Mucosa of descending colon (tissue), 3 donors: ENCODE results near the gene HPRT1. TPM values are rescaled to one million over a fixed set of nuclear protein-coding genes. Genes with fewer than 3 reads are reported as not detected.

Experiments used
- ATAC-seq: fragments of 200-7000 bp; cut with Tn5 transposase; one replicate; pipeline ENCODE4 v1.9.1; 2020; ENCODE audit warnings: mild to moderate bottlenecking, moderate library complexity
- DNase-seq, 3 donors: peaks; one replicate each; pipeline ENCODE4 v3.0.0-alpha.2; 2020
- H3K36me3 ChIP-seq: fragments of 200-600 bp; one replicate; pipeline ENCODE4 v1.8.0; 2021; ENCODE audit warnings: low read depth, mild to moderate bottlenecking
- H3K4me1 ChIP-seq: fragments of 200-600 bp; one replicate; pipeline ENCODE4 v1.8.0; 2021; ENCODE audit warnings: low read depth, mild to moderate bottlenecking
- H3K4me3 ChIP-seq: fragments of 200-600 bp; one replicate; pipeline ENCODE4 v1.8.0; 2021; ENCODE audit warnings: mild to moderate bottlenecking
- H3K9me3 ChIP-seq: fragments of 200-600 bp; one replicate; pipeline ENCODE4 v1.8.0; 2021; ENCODE audit warnings: mild to moderate bottlenecking
- CTCF ChIP-seq: fragments of 200-600 bp; IDR thresholded peaks from one replicate; pipeline ENCODE4 v1.8.0; 2022; ENCODE audit warnings: antibody characterized with exemption, mild to moderate bottlenecking
- intact Hi-C, 2 donors: fragments of 100-400 bp; cut with DNase I in 1 of 2; cut with micrococcal nuclease in 1 of 2; formaldehyde crosslinking; loops; one replicate each; pipeline versions ENCODE4 v1.11.0 to v1.11.1; 2022; cut with DNase I, micrococcal nuclease
- total RNA-seq, 3 donors: library from RNA; stranded (reverse); fragmentation: NEBNext Ultra II Directional in 2 of 3; extraction: Animal tissue kit (Norgen Biotek cat#: 25700) in 2 of 3; gene quantifications; one replicate each; pipeline versions ENCODE4 v1.2.1 to v1.2.4, GENCODE V29; 2021 to 2023
- donor health status: DM: no; HTN: no; CAD: no; lungs with moderate emphysema.
- donor health status: DM: no; HTN: no; CAD: no.
- donor health status: DM: no; HTN: yes; CAD: no.

The HPRT1 gene
- total RNA-seq, 3 donors from 2014 or later = 15.0 to 25.4 (median 19.6) TPM

GRCh38 chrX:134524181-134524580, 64.2 kb downstream of the HPRT1 start:
- intact Hi-C loops = no loop called here
- no peak overlapping the region for H3K4me3 ChIP-seq
- no peak for ATAC-seq
- no peaks in the 10 kb centered on the region for H3K36me3 ChIP-seq
- no peaks in the 10 kb centered on the region for H3K4me1 ChIP-seq
- TF ChIP-seq CTCF = no peak
- DNase-seq = no peak
- no peaks in the 10 kb centered on the region for H3K9me3 ChIP-seq

GRCh38 chrX:134525086-134525792, 65.3 kb downstream of the HPRT1 start:
- Histone ChIP-seq H3K4me1 (no peaks in the 10 kb centered on the region), H3K9me3 (no peaks in the 10 kb centered on the region), H3K4me3 (no peak overlapping the region), H3K36me3 (no peaks in the 10 kb centered on the region)
- intact Hi-C loops = no loop called here
- ATAC-seq (no peak), DNase-seq (no peak)
- TF ChIP-seq CTCF = no peak

GRCh38 chrX:134526399-134526798, 66.4 kb downstream of the HPRT1 start:
- Histone ChIP-seq H3K36me3 (no peaks in the 10 kb centered on the region), H3K9me3 (no peaks in the 10 kb centered on the region), H3K4me3 (no peak overlapping the region), H3K4me1 (no peaks in the 10 kb centered on the region)
- intact Hi-C loops = no loop called here
- DNase-seq (no peak), ATAC-seq (no peak)
- no peak for TF ChIP-seq CTCF

GRCh38 chrX:134528960-134529359, 69.0 kb downstream of the HPRT1 start:
- no peak for TF ChIP-seq CTCF
- DNase-seq (no peak), ATAC-seq (no peak)
- no peaks in the 10 kb centered on the region for H3K36me3 ChIP-seq
- intact Hi-C loops = no loop called here
- H3K4me3 ChIP-seq = no peak overlapping the region
- H3K4me1 ChIP-seq = no peaks in the 10 kb centered on the region
- no peaks in the 10 kb centered on the region for H3K9me3 ChIP-seq

- ATAC-seq (no peak), DNase-seq (no peak)
- intact Hi-C loops = no loop called here
- Histone ChIP-seq H3K36me3 (no peaks in the 10 kb centered on the region), H3K9me3 (no peaks in the 10 kb centered on the region), H3K4me1 (no peaks in the 10 kb centered on the region), H3K4me3 (no peak overlapping the region)
- TF ChIP-seq CTCF = no peak
Measured at GRCh38 chrX:134529481-134529880, 69.5 kb downstream of the HPRT1 start.

- ATAC-seq = no peak
- DNase-seq = no peak
- TF ChIP-seq CTCF = no peak
- no peaks in the 10 kb centered on the region for H3K36me3 ChIP-seq
- H3K9me3 ChIP-seq = no peaks in the 10 kb centered on the region
- no peaks in the 10 kb centered on the region for H3K4me1 ChIP-seq
- intact Hi-C loops = no loop called here
- H3K4me3 ChIP-seq = no peak overlapping the region
Measured at GRCh38 chrX:134530845-134531244, 70.9 kb downstream of the HPRT1 start.
